Endothelial cell of umbilical vein (primary cell): ENCODE measurements around the gene SERPINA9. TPM values are rescaled to one million over a fixed set of nuclear protein-coding genes. Genes with fewer than 3 reads are reported as not detected.

ENCODE experiments used
- BruUV-seq: library from RNA; stranded (reverse); fragments of 400-500 nt; replicated peaks from 2 replicates; lab custom pipeline; 2021; lab: Mats Ljungman, UMichigan
- CTCF ChIA-PET: fragments of 300-600, 350-600 bp; sonication (Branson Sonifier 250); formaldehyde crosslinking; loops from one replicate; lab custom pipeline; 2021; ENCODE audit warnings: antibody characterized with exemption, inconsistent platforms; lab: Charles Lee
- POLR2A ChIA-PET: fragments of 300-600, 350-600 bp; sonication (Branson Sonifier 250); formaldehyde crosslinking; loops from one replicate; lab custom pipeline; 2021; ENCODE audit warnings: antibody characterized with exemption, inconsistent platforms; lab: Charles Lee
- DNase-seq: peaks from one replicate; pipeline ENCODE4 v3.0.0-alpha.2; 2011; ENCODE audit warnings: low read depth, low spot score
- FAIRE-seq: peaks from 2 replicates; lab custom pipeline; 2011; peaks lifted over from hg19 to GRCh38; lab: Jason Lieb, UNC
- H2AFZ ChIP-seq: 2 replicates; pipeline ENCODE4 v1.6.0; 2012; ENCODE audit warnings: low read depth, low read length, control low read depth, inconsistent platforms
- H3K27ac ChIP-seq: 2 replicates; pipeline ENCODE4 v1.5.1; 2011; ENCODE audit warnings: low read depth, mild to moderate bottlenecking, control low read depth, low read length, moderate library complexity; ENCODE audit not compliant: insufficient read depth
- H3K27me3 ChIP-seq, 2 experiments: 2 replicates each; pipeline versions ENCODE4 v1.6.0 to v1.6.1; 2011; ENCODE audit warnings: low read length in 2 of 2, mixed read lengths in 1 of 2; ENCODE audit not compliant: control insufficient read depth in 2 of 2, insufficient read depth in 2 of 2
- H3K36me3 ChIP-seq, 2 experiments: 2 replicates in 1 of 2; 3 replicates in 1 of 2; pipeline ENCODE4 v1.5.1; 2011; ENCODE audit warnings: low read length in 2 of 2, mild to moderate bottlenecking in 1 of 2, moderate library complexity in 1 of 2; ENCODE audit not compliant: control insufficient read depth in 2 of 2, insufficient read depth in 2 of 2; ENCODE audit errors: extremely low read depth in 1 of 2
- H3K4me1 ChIP-seq: 3 replicates; pipeline ENCODE4 v1.5.1; 2011; ENCODE audit warnings: mild to moderate bottlenecking, low read length; ENCODE audit not compliant: control insufficient read depth, insufficient read depth; ENCODE audit errors: extremely low read depth
- H3K4me2 ChIP-seq: 2 replicates; pipeline ENCODE4 v1.6.1; 2011; ENCODE audit warnings: low read length, control low read depth, mixed read lengths; ENCODE audit not compliant: insufficient read depth
- H3K4me3 ChIP-seq, 3 experiments: fragments of 200-600 bp in 1 of 3; sonication (generic), shearing (Covaris generic) in 1 of 3; replicated peaks in 1 of 3; 2 replicates each; pipeline ENCODE4 v1.5.1; 2011 to 2016; ENCODE audit warnings: control low read depth in 3 of 3, low read length in 3 of 3, mild to moderate bottlenecking in 2 of 3, inconsistent platforms in 1 of 3, low read depth in 1 of 3, moderate library complexity in 1 of 3; ENCODE audit not compliant: insufficient read depth in 1 of 3
- H3K79me2 ChIP-seq: 2 replicates; pipeline ENCODE4 v1.6.0; 2012; ENCODE audit warnings: low read length, inconsistent platforms; ENCODE audit not compliant: control insufficient read depth, insufficient read depth
- H3K9ac ChIP-seq: replicated peaks from 2 replicates; pipeline ENCODE3; 2011; ENCODE audit warnings: low read length, control low read depth; ENCODE audit not compliant: insufficient read depth; ENCODE audit errors: extremely low read depth
- H3K9me1 ChIP-seq: replicated peaks from 3 replicates; pipeline ENCODE4 v1.6.0; 2011; ENCODE audit warnings: mild to moderate bottlenecking, low read length; ENCODE audit not compliant: control insufficient read depth, insufficient read depth; ENCODE audit errors: extremely low read depth
- H3K9me3 ChIP-seq: replicated peaks from 2 replicates; pipeline ENCODE4 v1.5.1; 2012; ENCODE audit warnings: low read length, inconsistent platforms; ENCODE audit not compliant: control insufficient read depth, insufficient read depth
- H4K20me1 ChIP-seq: replicated peaks from 2 replicates; pipeline ENCODE3; 2011; ENCODE audit warnings: mild to moderate bottlenecking, low read length; ENCODE audit not compliant: control insufficient read depth, insufficient read depth; ENCODE audit errors: extremely low read depth
- CTCF ChIP-seq, 2 donors: IDR thresholded peaks; 1 replicate in 1 of 2; 2 replicates in 1 of 2; pipeline ENCODE4 v1.5.1; 2011; ENCODE audit warnings: low read length in 2 of 2, mild to moderate bottlenecking in 2 of 2, moderate library complexity in 2 of 2, control low read depth in 1 of 2, inconsistent platforms in 1 of 2, low read depth in 1 of 2; ENCODE audit not compliant: insufficient read depth in 1 of 2; ENCODE audit errors: extremely low read depth in 1 of 2
- EZH2 ChIP-seq: IDR thresholded peaks from 2 replicates; pipeline ENCODE4 v1.6.1; 2012; ENCODE audit warnings: borderline replicate concordance, low read depth, mild to moderate bottlenecking, moderate library complexity, low read length, inconsistent platforms; ENCODE audit not compliant: severe bottlenecking
- FOS ChIP-seq: IDR thresholded peaks from 2 replicates; pipeline ENCODE4 v1.6.1; 2011; ENCODE audit warnings: mild to moderate bottlenecking, low read length, moderate library complexity, borderline replicate concordance; ENCODE audit not compliant: insufficient read depth
- GATA2 ChIP-seq: IDR thresholded peaks from 2 replicates; pipeline ENCODE4 v1.7.0; 2011; ENCODE audit warnings: low read depth, mild to moderate bottlenecking, moderate library complexity, mixed read lengths, low read length; ENCODE audit not compliant: insufficient read length, insufficient read depth
- JUN ChIP-seq: IDR thresholded peaks from 2 replicates; pipeline ENCODE4 v1.6.1; 2011; ENCODE audit warnings: borderline replicate concordance, low read depth; ENCODE audit not compliant: insufficient read length, insufficient read depth
- MAX ChIP-seq: IDR thresholded peaks from 2 replicates; pipeline ENCODE4 v1.6.1; 2011; ENCODE audit not compliant: insufficient read depth, insufficient read length
- MYC ChIP-seq: IDR thresholded peaks from one replicate; pipeline ENCODE4 v1.6.1; 2011; ENCODE audit warnings: mild to moderate bottlenecking, low read depth, low read length
- POLR2A ChIP-seq: IDR thresholded peaks from 2 replicates; pipeline ENCODE4 v1.6.1; 2012; ENCODE audit warnings: low read depth, mild to moderate bottlenecking, control low read depth, low read length
- POLR2AphosphoS5 ChIP-seq: IDR thresholded peaks from 2 replicates; pipeline ENCODE4 v1.6.1; 2012; ENCODE audit warnings: low read depth, mild to moderate bottlenecking, control low read depth, low read length, moderate library complexity; ENCODE audit not compliant: insufficient read depth
- dilution Hi-C: fragments of 300-500 bp; cut with MboI; formaldehyde crosslinking; loops from one replicate; pipeline ENCODE4 v1.15.0; 2019; ENCODE audit warnings: low sequenced_read_pairs; ENCODE audit not compliant: extremely low pct_ligation_motif_present
- intact Hi-C: fragments of 100-400 bp; cut with micrococcal nuclease; formaldehyde crosslinking; loops from one replicate; pipeline ENCODE4 v1.10.0; 2022
- polyA plus RNA-seq, 4 experiments: library from polyadenylated mRNA; depleted of rRNA in 3 of 4; stranded (reverse) in 3 of 4; unstranded in 1 of 4; fragments of >200 nt; gene quantifications; 2 replicates each; pipeline versions ENCODE4 v1.2.1 to v1.2.3, GENCODE V29; 2011 to 2012; ENCODE audit warnings: missing spikeins in 1 of 4
- total RNA-seq: library from RNA; stranded (reverse); gene quantifications from 2 replicates; pipeline ENCODE4 v1.2.3, GENCODE V29; 2021

Gene SERPINA9
- total and polyA plus RNA-seq, 2 donors (not counting 3 experiments of a cell fraction or from before 2014, with no cell fraction given) = not detected

- no peaks in the 10 kb centered on the region for H3K79me2 ChIP-seq
- H3K4me3 ChIP-seq = no peak overlapping the region
- H4K20me1 ChIP-seq = no peaks in the 10 kb centered on the region
- TF ChIP-seq MAX (no peak), POLR2A (no peak), JUN (no peak), FOS (no peak), EZH2 (no peak), GATA2 (no peak), CTCF (IDR thresholded peaks at IDR 0.05; ENCODE audit: extremely low read depth in 1 of 2, insufficient read depth in 1 of 2, low read depth in 1 of 2, low read length in 2 of 2) (no peak), MYC (no peak), POLR2AphosphoS5 (no peak)
- H3K9me3 ChIP-seq = no peaks in the 10 kb centered on the region
- intact Hi-C loops (no loop called here), dilution Hi-C loops (no loop called here)
- no peak overlapping the region for H3K27ac ChIP-seq
- POLR2A ChIA-PET = no interaction called here
- FAIRE-seq (no peak), DNase-seq (no peak)
- BruUV-seq = no TSS peak
- CTCF ChIA-PET = no interaction called here
- H3K9ac ChIP-seq = no peak overlapping the region
- H3K36me3 ChIP-seq = no peaks in the 10 kb centered on the region
- H3K27me3 ChIP-seq = no peaks in the 10 kb centered on the region
- no peak overlapping the region for H2AFZ ChIP-seq
- H3K4me1 ChIP-seq = no peaks in the 10 kb centered on the region
- no peak overlapping the region for H3K4me2 ChIP-seq
- H3K9me1 ChIP-seq = no peaks in the 10 kb centered on the region
Observed at GRCh38 chr14:94524093-94524492, 48.1 kb upstream of the SERPINA9 start.
